ENCODE measurements around the gene PLS3.

PLS3 gene

DNA sequence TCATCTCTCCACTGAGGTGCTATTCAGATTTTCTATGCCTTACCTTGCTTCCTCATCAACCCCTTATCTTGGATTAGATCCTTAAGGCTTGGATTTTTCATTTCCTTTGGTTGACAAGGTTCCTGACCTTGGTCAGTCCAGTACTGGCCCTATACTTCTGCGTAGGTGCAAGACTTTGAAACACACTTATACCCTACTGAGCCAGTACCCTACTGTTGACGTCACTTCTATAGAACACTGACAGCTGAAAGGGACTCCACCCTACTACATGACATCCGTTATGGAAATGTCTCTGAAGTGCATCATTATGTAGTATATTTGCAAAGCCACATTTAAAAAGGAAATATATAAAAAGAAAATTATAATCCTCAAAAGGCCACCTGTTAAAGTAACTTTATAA lies 12.0 kb upstream of the PLS3 start:
- DNase-seq (ENCODE audit: extremely low spot score), result no peak
- POLR2A ChIA-PET, result no interaction called here
- TF ChIP-seq CTCF (IDR thresholded peaks at IDR 0.05; ENCODE audit: control extremely low read depth, extremely low read depth, low read depth, missing control alignments), result no peak
- CTCF ChIA-PET, result no interaction called here

- POLR2A ChIA-PET, result no interaction called here
- CTCF ChIA-PET, result no interaction called here
- no peak for TF ChIP-seq CTCF (IDR thresholded peaks at IDR 0.05; ENCODE audit: control extremely low read depth, extremely low read depth, low read depth, missing control alignments)
- no peak for DNase-seq (ENCODE audit: extremely low spot score)
These were observed 7.8 kb upstream of the PLS3 start for GRCh38 chrX:115553171-115553570.

DNA sequence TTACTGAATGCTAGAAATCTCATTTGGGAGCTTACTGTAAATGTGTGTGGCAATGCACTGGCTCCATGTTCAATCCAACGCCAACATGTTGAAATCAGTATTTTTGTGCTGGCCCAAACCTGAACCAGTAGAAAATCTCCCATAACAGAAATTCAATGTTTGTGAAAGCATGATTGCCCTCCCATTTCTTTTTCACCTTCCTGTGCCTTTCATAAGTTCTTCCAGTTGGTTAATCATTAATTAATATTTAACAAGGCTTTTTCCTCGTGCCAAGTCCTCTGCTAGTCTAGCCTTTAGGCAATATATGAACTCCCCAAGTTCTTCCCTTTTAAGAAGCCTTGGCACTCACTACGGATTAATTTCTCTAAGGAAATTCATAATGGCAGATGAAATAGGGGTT lies 1.3 kb upstream of the PLS3 start:
- CTCF ChIA-PET, result no interaction called here
- DNase-seq (ENCODE audit: extremely low spot score), result no peak
- POLR2A ChIA-PET, result no interaction called here
- TF ChIP-seq CTCF (IDR thresholded peaks at IDR 0.05; ENCODE audit: control extremely low read depth, extremely low read depth, low read depth, missing control alignments), result no peak

GRCh38 chrX:115560211-115560977 lies 580 bp upstream of the PLS3 start:
- ChIA-PET POLR2A (interaction anchor here (0.9 kb wide), 1 partner anchor 19 kb away, joined by 3 read pairs; no protein-coding TSS in a partner anchor), CTCF (interaction anchor here (0.6 kb wide), 1 partner anchor 24 kb away, joined by 3 read pairs; no protein-coding TSS in a partner anchor)
- DNase-seq (ENCODE audit: extremely low spot score), result no peak
- TF ChIP-seq CTCF (IDR thresholded peaks at IDR 0.05; ENCODE audit: control extremely low read depth, extremely low read depth, low read depth, missing control alignments), result no peak

GRCh38 chrX:115561605-115562479 lies 868 bp downstream of the PLS3 start:
- ChIA-PET CTCF (no interaction called here), POLR2A (interaction anchor here (0.9 kb wide), 1 partner anchor 18 kb away, joined by 3 read pairs; no protein-coding TSS in a partner anchor)
- DNase-seq (ENCODE audit: extremely low spot score), result peak; percentile 33
- TF ChIP-seq CTCF (IDR thresholded peaks at IDR 0.05; ENCODE audit: control extremely low read depth, extremely low read depth, low read depth, missing control alignments), result no peak

DNA sequence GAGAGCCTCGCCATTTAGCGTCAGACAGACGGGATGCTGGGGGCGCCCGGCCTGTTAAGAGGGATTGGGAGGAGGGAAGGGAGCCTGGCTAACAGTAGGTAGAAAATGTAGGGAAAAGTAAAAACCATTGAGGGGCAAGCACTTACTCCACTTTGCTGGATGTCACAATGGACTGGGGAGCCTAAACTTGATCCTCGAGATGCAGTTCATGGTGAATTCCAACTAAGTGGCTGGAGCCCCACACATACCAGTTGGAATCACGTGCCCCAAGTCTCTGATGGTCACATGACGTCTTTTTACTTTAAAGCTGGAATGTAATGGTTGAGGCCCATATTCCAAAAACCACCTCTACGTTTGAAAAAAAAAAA lies 1.5 kb downstream of the PLS3 start:
- POLR2A ChIA-PET, result no interaction called here
- no peak for TF ChIP-seq CTCF (IDR thresholded peaks at IDR 0.05; ENCODE audit: control extremely low read depth, extremely low read depth, low read depth, missing control alignments)
- no peak for DNase-seq (ENCODE audit: extremely low spot score)
- CTCF ChIA-PET, result no interaction called here

Measured in GM10248 (cell line).